HL-60 (cell line): ENCODE results near the gene SAP30.

Source experiments
- DNase-seq, 2 experiments: peaks; one replicate each; pipeline ENCODE4 v3.0.0-alpha.2; 2010 to 2020; ENCODE audit warnings: low read depth in 1 of 2, low spot score in 1 of 2
- H3K27ac ChIP-seq: fragments of 250-450 bp; sonication (Bioruptor Pico); replicated peaks from 2 replicates; pipeline ENCODE4 v1.5.1; 2020; ENCODE audit warnings: mild to moderate bottlenecking, moderate library complexity
- H3K27me3 ChIP-seq: fragments of 250-450 bp; sonication (Bioruptor Pico); 2 replicates; pipeline ENCODE4 v1.5.1; 2021; ENCODE audit warnings: mild to moderate bottlenecking, moderate library complexity; ENCODE audit not compliant: insufficient read depth, poor library complexity, severe bottlenecking
- H3K4me3 ChIP-seq: replicated peaks from 2 replicates; pipeline ENCODE4 v1.5.1; 2011; ENCODE audit warnings: mild to moderate bottlenecking, control low read depth, low read length; ENCODE audit not compliant: insufficient read depth
- CTCF ChIP-seq: IDR thresholded peaks from one replicate; pipeline ENCODE4 v1.5.1; 2011; ENCODE audit warnings: low read length, control low read depth, inconsistent platforms; ENCODE audit not compliant: insufficient read depth
- GABPA ChIP-seq: IDR thresholded peaks from 2 replicates; pipeline ENCODE4 v1.6.1; 2012; ENCODE audit warnings: low read depth
- POLR2AphosphoS5 ChIP-seq: IDR thresholded peaks from 2 replicates; pipeline ENCODE4 v1.6.1; 2012; ENCODE audit warnings: low read depth
- SPI1 ChIP-seq: IDR thresholded peaks from 2 replicates; pipeline ENCODE4 v1.6.1; 2012; ENCODE audit warnings: low read depth, mild to moderate bottlenecking, borderline replicate concordance
- TF ChIP-seq, protein P1 (sequence below): IDR thresholded peaks from 2 replicates; pipeline ENCODE4 v1.6.1; 2012; ENCODE audit warnings: low read depth; ENCODE audit not compliant: insufficient replicate concordance

SAP30 gene

DNA sequence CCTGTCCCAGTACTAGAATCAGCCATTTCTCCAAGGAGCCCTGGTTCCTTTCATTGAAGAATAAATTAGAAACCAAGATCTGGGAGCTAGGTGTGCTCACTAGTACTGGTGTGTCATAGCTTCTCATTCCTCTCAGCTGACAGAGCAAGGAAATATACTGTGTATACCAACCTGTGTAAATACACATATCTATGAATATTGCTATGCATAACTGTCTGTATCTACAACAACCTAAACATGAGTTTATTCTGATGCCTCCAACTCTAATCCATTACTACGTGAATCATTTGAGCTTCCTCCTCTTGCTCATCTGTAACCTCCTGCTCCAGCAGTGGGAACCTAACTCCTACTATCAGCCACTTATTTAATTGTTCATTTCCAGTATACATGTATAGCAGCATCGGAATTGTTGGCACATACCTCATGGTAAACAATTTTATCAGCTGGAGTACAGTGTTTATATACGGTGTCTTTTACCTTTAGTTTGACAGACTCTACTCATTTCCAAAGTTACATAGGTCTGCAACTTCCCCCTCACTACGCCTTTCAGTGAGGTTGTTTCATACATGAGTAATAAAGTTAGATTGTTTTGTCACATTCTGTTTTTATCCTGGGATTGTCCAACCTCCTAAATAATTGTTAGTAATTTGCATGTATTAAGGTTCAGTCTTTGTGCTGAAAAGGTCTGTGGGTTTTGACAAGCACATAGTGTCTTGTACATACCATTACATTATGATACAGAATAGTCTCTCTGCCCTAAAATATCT, 35.3 kb downstream of the SAP30 start:
- TF ChIP-seq POLR2AphosphoS5, result no peak
- H3K27me3 ChIP-seq, result no peaks in the 10 kb centered on the region
- no peak for DNase-seq
- no peak overlapping the region for H3K27ac ChIP-seq
- H3K4me3 ChIP-seq, result no peak overlapping the region

DNA sequence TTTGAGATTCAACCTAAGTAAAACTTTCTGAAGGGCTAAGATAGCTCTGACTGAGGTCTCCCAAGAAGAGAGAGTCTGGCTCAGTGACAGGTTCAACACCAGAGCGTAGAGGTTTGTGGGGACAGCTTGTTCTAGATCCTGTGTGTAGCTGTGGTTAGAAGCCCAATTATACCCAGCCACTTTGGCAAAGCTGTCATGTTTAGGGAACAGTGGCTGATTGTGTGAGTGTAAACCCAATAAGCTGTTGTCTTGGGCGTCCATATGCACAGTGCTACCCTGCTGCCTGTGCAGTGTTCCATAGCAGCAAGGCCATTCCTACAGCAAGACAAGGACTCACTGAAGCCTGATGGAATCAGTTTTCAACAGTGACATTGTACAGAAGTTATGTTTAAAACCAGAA, 39.3 kb downstream of the SAP30 start:
- Histone ChIP-seq H3K27ac (no peak overlapping the region), H3K27me3 (no peaks in the 10 kb centered on the region), H3K4me3 (no peak overlapping the region)
- no peak for DNase-seq
- TF ChIP-seq, protein P1, sequence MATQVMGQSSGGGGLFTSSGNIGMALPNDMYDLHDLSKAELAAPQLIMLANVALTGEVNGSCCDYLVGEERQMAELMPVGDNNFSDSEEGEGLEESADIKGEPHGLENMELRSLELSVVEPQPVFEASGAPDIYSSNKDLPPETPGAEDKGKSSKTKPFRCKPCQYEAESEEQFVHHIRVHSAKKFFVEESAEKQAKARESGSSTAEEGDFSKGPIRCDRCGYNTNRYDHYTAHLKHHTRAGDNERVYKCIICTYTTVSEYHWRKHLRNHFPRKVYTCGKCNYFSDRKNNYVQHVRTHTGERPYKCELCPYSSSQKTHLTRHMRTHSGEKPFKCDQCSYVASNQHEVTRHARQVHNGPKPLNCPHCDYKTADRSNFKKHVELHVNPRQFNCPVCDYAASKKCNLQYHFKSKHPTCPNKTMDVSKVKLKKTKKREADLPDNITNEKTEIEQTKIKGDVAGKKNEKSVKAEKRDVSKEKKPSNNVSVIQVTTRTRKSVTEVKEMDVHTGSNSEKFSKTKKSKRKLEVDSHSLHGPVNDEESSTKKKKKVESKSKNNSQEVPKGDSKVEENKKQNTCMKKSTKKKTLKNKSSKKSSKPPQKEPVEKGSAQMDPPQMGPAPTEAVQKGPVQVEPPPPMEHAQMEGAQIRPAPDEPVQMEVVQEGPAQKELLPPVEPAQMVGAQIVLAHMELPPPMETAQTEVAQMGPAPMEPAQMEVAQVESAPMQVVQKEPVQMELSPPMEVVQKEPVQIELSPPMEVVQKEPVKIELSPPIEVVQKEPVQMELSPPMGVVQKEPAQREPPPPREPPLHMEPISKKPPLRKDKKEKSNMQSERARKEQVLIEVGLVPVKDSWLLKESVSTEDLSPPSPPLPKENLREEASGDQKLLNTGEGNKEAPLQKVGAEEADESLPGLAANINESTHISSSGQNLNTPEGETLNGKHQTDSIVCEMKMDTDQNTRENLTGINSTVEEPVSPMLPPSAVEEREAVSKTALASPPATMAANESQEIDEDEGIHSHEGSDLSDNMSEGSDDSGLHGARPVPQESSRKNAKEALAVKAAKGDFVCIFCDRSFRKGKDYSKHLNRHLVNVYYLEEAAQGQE, result no peak
- TF ChIP-seq SPI1, result no peak
- no peak for TF ChIP-seq CTCF
- TF ChIP-seq POLR2AphosphoS5, result no peak
- TF ChIP-seq GABPA, result no peak

- Histone ChIP-seq H3K27ac (0 out of 2 replicates have a peak overlapping the region, but pooled peaks have one; percentile 7), H3K4me3 (no peak overlapping the region), H3K27me3 (no peaks in the 10 kb centered on the region)
- TF ChIP-seq POLR2AphosphoS5 (no peak), GABPA (no peak), SPI1 (no peak), CTCF (no peak)
- TF ChIP-seq, protein P1, result no peak
- DNase-seq, result peak in 1 of 2 experiments; percentile 58
Observed at GRCh38 chr4:173411106-173411693, 40.4 kb downstream of the SAP30 start.

DNA sequence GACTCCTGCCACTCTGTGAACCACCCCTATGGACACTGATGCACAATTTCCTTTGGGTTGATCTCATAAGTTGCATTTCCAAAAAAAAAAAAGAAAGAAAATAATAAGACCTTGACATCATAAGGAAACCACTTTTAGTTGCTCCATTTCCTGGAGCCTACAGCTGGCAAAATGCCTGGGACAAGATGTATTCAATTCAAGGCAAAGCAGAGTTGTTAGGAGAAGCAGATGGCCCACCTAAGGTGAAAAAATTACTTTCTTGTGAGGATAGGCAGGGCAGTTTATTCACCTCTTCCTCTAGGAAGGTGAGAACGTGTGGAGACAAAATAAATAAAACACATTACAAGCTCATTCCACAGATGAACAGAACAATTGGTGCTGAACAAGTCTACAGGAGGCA, 42.3 kb downstream of the SAP30 start:
- Histone ChIP-seq H3K27me3 (no peaks in the 10 kb centered on the region), H3K27ac (no peak overlapping the region), H3K4me3 (no peak overlapping the region)
- TF ChIP-seq POLR2AphosphoS5 (no peak), SPI1 (no peak)
- peak in 1 of 2 experiments; percentile 64 for DNase-seq
